H9 (cell line): Measurements from ENCODE around the gene DLG2. TPM values are rescaled to one million over a fixed set of nuclear protein-coding genes. Genes with fewer than 3 reads are reported as not detected.

Experiments used
- DNase-seq: peaks from one replicate; pipeline ENCODE4 v3.0.0-alpha.2; 2017
- H2AFZ ChIP-seq: one replicate; pipeline ENCODE4 v1.6.1; 2013; ENCODE audit warnings: mild to moderate bottlenecking, low read length, control low read depth, moderate library complexity
- H2AK5ac ChIP-seq: 2 replicates; pipeline ENCODE4 v1.6.1; 2013; ENCODE audit warnings: low read length, control low read depth, mixed read lengths; ENCODE audit not compliant: insufficient read length
- H2BK120ac ChIP-seq: one replicate; pipeline ENCODE4 v1.6.1; 2013; ENCODE audit warnings: low read depth, mild to moderate bottlenecking, low read length, control low read depth, inconsistent platforms; ENCODE audit not compliant: poor library complexity, severe bottlenecking
- H2BK12ac ChIP-seq: 2 replicates; pipeline ENCODE4 v1.6.1; 2013; ENCODE audit warnings: low read length, control low read depth, mixed read lengths, low read depth; ENCODE audit not compliant: insufficient read length
- H2BK15ac ChIP-seq: 2 replicates; pipeline ENCODE4 v1.6.1; 2013; ENCODE audit warnings: low read depth, low read length, control low read depth
- H2BK20ac ChIP-seq: one replicate; pipeline ENCODE4 v1.6.1; 2013; ENCODE audit warnings: low read depth, mild to moderate bottlenecking, low read length, control low read depth, inconsistent platforms; ENCODE audit not compliant: poor library complexity, severe bottlenecking
- H2BK5ac ChIP-seq: 2 replicates; pipeline ENCODE4 v1.6.1; 2013; ENCODE audit warnings: low read length, control low read depth, mixed read lengths; ENCODE audit not compliant: insufficient read length
- H3K14ac ChIP-seq: 2 replicates; pipeline ENCODE4 v1.6.1; 2013; ENCODE audit warnings: low read length, control low read depth; ENCODE audit not compliant: insufficient read depth
- H3K18ac ChIP-seq: 2 replicates; pipeline ENCODE4 v1.6.1; 2013; ENCODE audit warnings: low read depth, mild to moderate bottlenecking, mixed read lengths, low read length, control low read depth; ENCODE audit not compliant: insufficient read length
- H3K23ac ChIP-seq: 2 replicates; pipeline ENCODE4 v1.6.1; 2013; ENCODE audit warnings: low read length, control low read depth, mixed read lengths, low read depth; ENCODE audit not compliant: insufficient read length
- H3K23me2 ChIP-seq: 2 replicates; pipeline ENCODE4 v1.6.1; 2013; ENCODE audit warnings: low read depth, mild to moderate bottlenecking, mixed read lengths, low read length, control low read depth; ENCODE audit not compliant: insufficient read length, poor library complexity, severe bottlenecking
- H3K27ac ChIP-seq: 2 replicates; pipeline ENCODE4 v1.5.1; 2013; ENCODE audit warnings: low read length, control low read depth, mixed read lengths, low read depth; ENCODE audit not compliant: insufficient read length
- H3K27me3 ChIP-seq: 2 replicates; pipeline ENCODE4 v1.6.1; 2013; ENCODE audit warnings: low read length, control low read depth, inconsistent platforms; ENCODE audit not compliant: insufficient read depth
- H3K4ac ChIP-seq: 2 replicates; pipeline ENCODE4 v1.6.1; 2013; ENCODE audit warnings: low read depth, mild to moderate bottlenecking, control low read depth, inconsistent platforms, low read length, moderate library complexity
- H3K4me1 ChIP-seq: 2 replicates; pipeline ENCODE4 v1.6.1; 2013; ENCODE audit warnings: low read length, control low read depth, inconsistent platforms; ENCODE audit not compliant: insufficient read depth
- H3K4me2 ChIP-seq: 2 replicates; pipeline ENCODE4 v1.6.1; 2013; ENCODE audit warnings: low read length, control low read depth, mixed read lengths; ENCODE audit not compliant: insufficient read length, insufficient read depth
- H3K56ac ChIP-seq: 2 replicates; pipeline ENCODE4 v1.6.1; 2013; ENCODE audit warnings: low read depth, mild to moderate bottlenecking, mixed read lengths, low read length, control low read depth; ENCODE audit not compliant: insufficient read length
- H3K79me1 ChIP-seq: 2 replicates; pipeline ENCODE4 v1.6.1; 2013; ENCODE audit warnings: low read depth, mild to moderate bottlenecking, moderate library complexity, low read length, control low read depth, inconsistent platforms; ENCODE audit not compliant: insufficient read depth, poor library complexity, severe bottlenecking
- H3K79me2 ChIP-seq: 2 replicates; pipeline ENCODE4 v1.6.1; 2013; ENCODE audit warnings: low read length, control low read depth, inconsistent platforms; ENCODE audit not compliant: insufficient read depth
- H3K9ac ChIP-seq: 2 replicates; pipeline ENCODE4 v1.6.1; 2013; ENCODE audit warnings: low read length, control low read depth, mixed read lengths; ENCODE audit not compliant: insufficient read length; ENCODE audit errors: extremely low read depth
- H3K9me3 ChIP-seq: one replicate; pipeline ENCODE4 v1.6.1; 2013; ENCODE audit warnings: low read depth, low read length, inconsistent platforms; ENCODE audit not compliant: control insufficient read depth
- H3T11ph ChIP-seq: one replicate; pipeline ENCODE4 v1.6.1; 2013; ENCODE audit warnings: mild to moderate bottlenecking, low read length, control low read depth, inconsistent platforms
- H4K20me1 ChIP-seq: one replicate; pipeline ENCODE4 v1.6.1; 2013; ENCODE audit not compliant: control insufficient read depth, insufficient read length, insufficient read depth
- H4K5ac ChIP-seq: 2 replicates; pipeline ENCODE4 v1.6.1; 2013; ENCODE audit warnings: low read depth, mild to moderate bottlenecking, mixed read lengths, low read length, control low read depth; ENCODE audit not compliant: insufficient read length
- H4K8ac ChIP-seq: replicated peaks from 2 replicates; pipeline ENCODE4 v1.6.1; 2013; ENCODE audit warnings: low read length, control low read depth, mixed read lengths, low read depth; ENCODE audit not compliant: insufficient read length
- H4K91ac ChIP-seq: 2 replicates; pipeline ENCODE4 v1.6.1; 2013; ENCODE audit warnings: low read depth, mild to moderate bottlenecking, moderate library complexity, mixed read lengths, low read length, control low read depth; ENCODE audit not compliant: insufficient read length
- H3K27ac Mint-ChIP-seq, 3 experiments: 2 replicates in 2 of 3; 3 replicates in 1 of 3; pipeline ENCODE4 v1.8.0; 2020 to 2021; ENCODE audit warnings: mixed read lengths in 3 of 3, mild to moderate bottlenecking in 1 of 3, moderate library complexity in 1 of 3
- H3K27me3 Mint-ChIP-seq: 2 replicates; pipeline ENCODE4 v1.8.0; 2021; ENCODE audit warnings: low read depth, mild to moderate bottlenecking, moderate library complexity, mixed read lengths
- H3K36me3 Mint-ChIP-seq, 3 experiments: 2 replicates in 2 of 3; 3 replicates in 1 of 3; pipeline ENCODE4 v1.8.0; 2020 to 2021; ENCODE audit warnings: low read depth in 3 of 3, mixed read lengths in 3 of 3; ENCODE audit not compliant: insufficient read depth in 1 of 3
- H3K4me1 Mint-ChIP-seq, 2 experiments: 2 replicates each; pipeline ENCODE4 v1.8.0; 2020; ENCODE audit warnings: mixed read lengths in 2 of 2
- H3K4me3 Mint-ChIP-seq, 2 experiments: 2 replicates in 1 of 2; 3 replicates in 1 of 2; pipeline ENCODE4 v1.8.0; 2020 to 2021; ENCODE audit warnings: mild to moderate bottlenecking in 2 of 2, mixed read lengths in 2 of 2, moderate library complexity in 1 of 2
- H3K9me3 Mint-ChIP-seq, 2 experiments: 2 replicates in 1 of 2; 3 replicates in 1 of 2; pipeline ENCODE4 v1.8.0; 2020; ENCODE audit warnings: mild to moderate bottlenecking in 2 of 2, mixed read lengths in 2 of 2, moderate library complexity in 1 of 2
- CTCF ChIP-seq: fragments of 200-600 bp; sonication (generic); conservative IDR thresholded peaks from 3 replicates; pipeline ENCODE4 v1.8.0; 2021; ENCODE audit warnings: antibody characterized with exemption, mild to moderate bottlenecking
- WGBS: extraction: QIAGEN DNeasy Blood & Tissue Kit; methylation state at CpG from one replicate; pipeline ENCODE4 v1.1.7; 2013; ENCODE audit warnings: missing lambda C conversion rate, low lambda C conversion rate, mixed read lengths; ENCODE audit not compliant: insufficient read length; ENCODE audit errors: extremely low coverage; 5-methylcytosine and 5-hydroxymethylcytosine counted together
- total RNA-seq: library from RNA; stranded (reverse); gene quantifications from 2 replicates; pipeline ENCODE4 v1.2.1, GENCODE V29; 2021

Gene DLG2
- total RNA-seq, 1 experiment from 2014 or later = 8.0 TPM

GRCh38 chr11:84243629-84244263, 1383.4 kb downstream of the DLG2 start:
- Histone ChIP-seq H3K79me1 (no peaks in the 10 kb centered on the region), H3K9ac (no peak overlapping the region), H3T11ph (no peak overlapping the region), H3K4me2 (no peak overlapping the region), H2AFZ (no peak overlapping the region), H3K23ac (no peak overlapping the region), H2AK5ac (no peak overlapping the region), H3K79me2 (no peaks in the 10 kb centered on the region), H3K9me3 (no peaks in the 10 kb centered on the region), H2BK12ac (no peak overlapping the region), H2BK15ac (no peak overlapping the region), H4K8ac (no peak overlapping the region), H3K27ac (no peak overlapping the region), H2BK20ac (no peak overlapping the region), H4K91ac (no peak overlapping the region), H3K14ac (no peak overlapping the region), H4K5ac (no peak overlapping the region), H3K18ac (no peak overlapping the region), H2BK120ac (no peak overlapping the region), H3K56ac (no peak overlapping the region), H3K4ac (no peak overlapping the region), H3K4me1 (peaks cover 1% of the 10 kb centered on the region; the same call in 1 of the 2 replicates), H4K20me1 (no peaks in the 10 kb centered on the region), H3K23me2 (no peaks in the 10 kb centered on the region), H3K27me3 (no peaks in the 10 kb centered on the region), H2BK5ac (no peak overlapping the region)
- Mint-ChIP-seq H3K4me3 (no peak overlapping the region), H3K4me1 (peaks cover 12 to 21% of the 10 kb centered on the region in 2 experiments), H3K27me3 (no peaks in the 10 kb centered on the region), H3K27ac (no peak overlapping the region), H3K36me3 (no peaks in the 10 kb centered on the region), H3K9me3 (no peaks in the 10 kb centered on the region)
- no peak for DNase-seq
- TF ChIP-seq CTCF = no peak
- WGBS = no CpG with 5 or more reads among the region's 3 CpGs
